ENCODE data around the gene ANKRD66. TPM values are rescaled to one million over a fixed set of nuclear protein-coding genes. Genes with fewer than 3 reads are reported as not detected.

ANKRD66 gene
- polyA plus RNA-seq (2012; ENCODE audit: insufficient read length, low read depth), result not detected

DNA sequence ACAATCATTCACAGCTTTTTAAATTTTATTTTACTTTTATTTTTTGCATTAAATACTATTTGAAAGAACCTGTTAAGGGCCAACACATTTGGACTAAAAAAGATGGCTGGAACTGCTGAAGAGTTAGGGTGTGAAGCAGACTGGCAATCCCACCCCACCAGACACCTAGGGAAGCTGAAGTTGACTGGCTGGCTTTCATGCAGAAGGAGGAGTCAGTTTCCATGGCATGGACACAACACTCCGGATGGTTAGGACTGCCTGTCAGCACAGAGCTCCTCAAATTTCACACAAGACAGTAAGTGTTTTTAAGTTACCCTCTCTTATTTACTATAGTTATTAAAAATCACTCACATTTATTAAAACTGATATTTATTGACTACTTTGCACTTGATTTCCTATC, at the start of gene ANKRD66:
Gene ANKRD66, plus strand, starts transcription at position 238 of the 400 bp plus-strand sequence. CDS start 5,016 bp downstream, outside the sequence.
- TF ChIP-seq SIN3A (IDR thresholded peaks at IDR 0.05; ENCODE audit: borderline replicate concordance, insufficient read depth, low read length) (no peak), TAF1 (IDR thresholded peaks at IDR 0.05; ENCODE audit: borderline replicate concordance, insufficient read depth, low read length) (no peak), FOXP2 (optimal IDR thresholded peaks at IDR 0.05; ENCODE audit: borderline replicate concordance, extremely low read depth, extremely low read length, insufficient read depth) (no peak), POLR2AphosphoS5 (IDR thresholded peaks at IDR 0.05; ENCODE audit: low read depth, low read length) (no peak)
- TF ChIP-seq, protein P1, sequence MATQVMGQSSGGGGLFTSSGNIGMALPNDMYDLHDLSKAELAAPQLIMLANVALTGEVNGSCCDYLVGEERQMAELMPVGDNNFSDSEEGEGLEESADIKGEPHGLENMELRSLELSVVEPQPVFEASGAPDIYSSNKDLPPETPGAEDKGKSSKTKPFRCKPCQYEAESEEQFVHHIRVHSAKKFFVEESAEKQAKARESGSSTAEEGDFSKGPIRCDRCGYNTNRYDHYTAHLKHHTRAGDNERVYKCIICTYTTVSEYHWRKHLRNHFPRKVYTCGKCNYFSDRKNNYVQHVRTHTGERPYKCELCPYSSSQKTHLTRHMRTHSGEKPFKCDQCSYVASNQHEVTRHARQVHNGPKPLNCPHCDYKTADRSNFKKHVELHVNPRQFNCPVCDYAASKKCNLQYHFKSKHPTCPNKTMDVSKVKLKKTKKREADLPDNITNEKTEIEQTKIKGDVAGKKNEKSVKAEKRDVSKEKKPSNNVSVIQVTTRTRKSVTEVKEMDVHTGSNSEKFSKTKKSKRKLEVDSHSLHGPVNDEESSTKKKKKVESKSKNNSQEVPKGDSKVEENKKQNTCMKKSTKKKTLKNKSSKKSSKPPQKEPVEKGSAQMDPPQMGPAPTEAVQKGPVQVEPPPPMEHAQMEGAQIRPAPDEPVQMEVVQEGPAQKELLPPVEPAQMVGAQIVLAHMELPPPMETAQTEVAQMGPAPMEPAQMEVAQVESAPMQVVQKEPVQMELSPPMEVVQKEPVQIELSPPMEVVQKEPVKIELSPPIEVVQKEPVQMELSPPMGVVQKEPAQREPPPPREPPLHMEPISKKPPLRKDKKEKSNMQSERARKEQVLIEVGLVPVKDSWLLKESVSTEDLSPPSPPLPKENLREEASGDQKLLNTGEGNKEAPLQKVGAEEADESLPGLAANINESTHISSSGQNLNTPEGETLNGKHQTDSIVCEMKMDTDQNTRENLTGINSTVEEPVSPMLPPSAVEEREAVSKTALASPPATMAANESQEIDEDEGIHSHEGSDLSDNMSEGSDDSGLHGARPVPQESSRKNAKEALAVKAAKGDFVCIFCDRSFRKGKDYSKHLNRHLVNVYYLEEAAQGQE (IDR thresholded peaks at IDR 0.05; ENCODE audit: insufficient read depth in 1 of 2, low read depth in 2 of 2, low read length in 2 of 2), result no peak

DNA sequence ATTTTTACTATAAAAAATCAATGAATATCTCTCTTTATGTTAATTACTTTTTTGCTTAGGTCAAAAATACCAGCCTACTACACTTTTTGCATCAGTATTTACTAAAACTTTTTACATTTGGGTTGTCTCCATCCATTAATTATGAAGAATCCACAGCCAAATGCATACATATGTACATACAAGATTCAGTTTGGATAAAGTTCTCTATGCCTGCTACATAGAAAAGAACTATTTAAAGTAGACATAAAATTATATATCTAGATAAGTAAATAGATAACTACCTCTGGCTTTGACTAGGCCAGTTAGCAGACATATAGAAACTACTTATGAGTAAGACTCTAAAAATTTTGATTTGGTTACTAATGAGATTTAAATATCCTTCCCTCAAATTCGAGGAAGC, 46.8 kb upstream of the ANKRD66 start:
- no peak for TF ChIP-seq FOXP2 (optimal IDR thresholded peaks at IDR 0.05; ENCODE audit: borderline replicate concordance, extremely low read depth, extremely low read length, insufficient read depth)
- TF ChIP-seq, protein P1 (IDR thresholded peaks at IDR 0.05; ENCODE audit: insufficient read depth in 1 of 2, low read depth in 2 of 2, low read length in 2 of 2), result no peak
- no peak for TF ChIP-seq TAF1 (IDR thresholded peaks at IDR 0.05; ENCODE audit: borderline replicate concordance, insufficient read depth, low read length)
- no peak for TF ChIP-seq SIN3A (IDR thresholded peaks at IDR 0.05; ENCODE audit: borderline replicate concordance, insufficient read depth, low read length)
- no peak for TF ChIP-seq POLR2AphosphoS5 (IDR thresholded peaks at IDR 0.05; ENCODE audit: low read depth, low read length)

DNA sequence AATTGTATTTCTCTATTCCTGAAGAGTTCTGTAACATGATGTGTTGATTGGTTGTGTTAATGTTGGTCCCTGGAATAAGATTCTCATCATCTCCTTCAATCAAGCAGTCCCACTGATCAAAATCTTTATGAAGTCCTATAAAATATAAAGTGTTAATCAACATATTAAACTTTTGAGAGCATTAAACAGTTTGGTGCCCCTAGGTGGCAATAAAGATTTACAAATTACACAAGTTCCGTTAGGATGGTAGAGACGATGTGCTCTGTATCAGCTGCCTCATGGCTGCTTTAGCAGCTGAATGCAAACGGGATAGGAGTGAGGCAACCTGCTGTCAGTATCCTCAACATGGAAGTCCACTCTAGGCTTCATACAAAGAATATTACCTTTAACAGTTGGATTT, 42.2 kb upstream of the ANKRD66 start:
- TF ChIP-seq, protein P1 (IDR thresholded peaks at IDR 0.05; ENCODE audit: insufficient read depth in 1 of 2, low read depth in 2 of 2, low read length in 2 of 2), result no peak
- TF ChIP-seq SIN3A (IDR thresholded peaks at IDR 0.05; ENCODE audit: borderline replicate concordance, insufficient read depth, low read length) (no peak), POLR2AphosphoS5 (IDR thresholded peaks at IDR 0.05; ENCODE audit: low read depth, low read length) (no peak), FOXP2 (optimal IDR thresholded peaks at IDR 0.05; ENCODE audit: borderline replicate concordance, extremely low read depth, extremely low read length, insufficient read depth) (no peak), TAF1 (IDR thresholded peaks at IDR 0.05; ENCODE audit: borderline replicate concordance, insufficient read depth, low read length) (no peak)

DNA sequence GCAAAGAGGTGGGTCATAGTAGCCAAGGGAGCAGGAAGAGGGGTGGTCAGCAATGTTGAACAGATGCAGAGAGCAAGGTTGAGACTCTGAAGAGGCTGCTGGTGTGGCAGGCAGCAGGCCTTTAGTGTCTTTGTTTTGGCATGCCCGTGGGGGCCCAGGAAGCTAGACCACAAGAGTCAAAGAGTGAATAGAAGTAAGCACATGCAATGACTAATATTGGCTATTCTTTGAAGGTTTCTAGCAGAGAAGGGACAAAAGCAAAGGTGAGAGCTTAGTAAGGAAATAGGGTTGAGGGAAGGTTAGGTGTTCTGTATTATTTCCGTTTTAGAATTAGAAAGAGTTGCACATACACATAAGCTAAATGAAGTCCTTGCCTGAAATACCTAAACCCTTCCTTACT, 40.3 kb upstream of the ANKRD66 start:
- TF ChIP-seq FOXP2 (optimal IDR thresholded peaks at IDR 0.05; ENCODE audit: borderline replicate concordance, extremely low read depth, extremely low read length, insufficient read depth), result no peak

DNA sequence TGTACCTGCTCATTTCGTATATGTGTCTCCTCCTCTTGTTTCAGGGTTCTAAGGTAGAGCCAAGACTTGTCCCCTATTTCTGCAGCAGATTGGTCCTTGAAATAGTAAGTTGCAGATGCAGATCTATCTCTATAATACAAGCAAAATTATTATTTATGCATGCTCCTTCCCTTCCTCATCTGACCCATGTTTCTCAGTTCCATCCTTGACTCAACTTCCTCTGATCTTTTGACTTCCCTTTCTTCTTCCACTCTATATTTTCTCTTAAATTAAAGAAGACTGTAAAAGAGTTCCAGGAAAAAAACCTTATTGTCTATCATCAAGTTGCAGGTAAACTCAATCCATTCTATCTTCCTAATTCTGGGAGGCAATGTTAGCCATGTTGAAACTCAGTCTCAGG, 35.2 kb upstream of the ANKRD66 start:
- TF ChIP-seq FOXP2 (optimal IDR thresholded peaks at IDR 0.05; ENCODE audit: borderline replicate concordance, extremely low read depth, extremely low read length, insufficient read depth) (no peak), SIN3A (IDR thresholded peaks at IDR 0.05; ENCODE audit: borderline replicate concordance, insufficient read depth, low read length) (no peak), TAF1 (IDR thresholded peaks at IDR 0.05; ENCODE audit: borderline replicate concordance, insufficient read depth, low read length) (no peak), POLR2AphosphoS5 (IDR thresholded peaks at IDR 0.05; ENCODE audit: low read depth, low read length) (no peak)
- TF ChIP-seq, protein P1 (IDR thresholded peaks at IDR 0.05; ENCODE audit: insufficient read depth in 1 of 2, low read depth in 2 of 2, low read length in 2 of 2), result no peak
